Psoas muscle (tissue), 8 donors: Measurements from ENCODE around the gene RASGEF1C. TPM values are rescaled to one million over a fixed set of nuclear protein-coding genes. Genes with fewer than 3 reads are reported as not detected.

ENCODE experiments used
- ATAC-seq, 4 donors: fragments of 200-7000 bp; cut with Tn5 transposase; one replicate each; pipeline ENCODE4 v1.9.1; 2020; ENCODE audit warnings: moderate library complexity in 3 of 4, mild to moderate bottlenecking in 2 of 4
- DNase-seq, 2 donors: peaks; one replicate each; pipeline ENCODE4 v3.0.0-alpha.2; 2020
- H3K27ac ChIP-seq: fragments of 200-600 bp; one replicate; pipeline ENCODE4 v1.8.0; 2022
- H3K27me3 ChIP-seq, 3 donors: fragments of 200-600 bp in 1 of 3; one replicate each; pipeline versions ENCODE4 v1.6.1 to v1.8.0; 2013 to 2022; ENCODE audit warnings: low read length in 2 of 3, mild to moderate bottlenecking in 2 of 3, moderate library complexity in 1 of 3; ENCODE audit not compliant: insufficient read depth in 3 of 3
- H3K36me3 ChIP-seq, 2 donors: fragments of 200-600 bp in 1 of 2; one replicate each; pipeline versions ENCODE4 v1.6.1 to v1.8.0; 2013 to 2022; ENCODE audit warnings: low read depth in 1 of 2, mild to moderate bottlenecking in 1 of 2, moderate library complexity in 1 of 2; ENCODE audit not compliant: insufficient read depth in 1 of 2
- H3K4me1 ChIP-seq: fragments of 200-600 bp; one replicate; pipeline ENCODE4 v1.8.0; 2022
- H3K4me3 ChIP-seq: fragments of 200-600 bp; one replicate; pipeline ENCODE4 v1.8.0; 2022; ENCODE audit warnings: mild to moderate bottlenecking
- H3K9me3 ChIP-seq: fragments of 200-600 bp; one replicate; pipeline ENCODE4 v1.8.0; 2022
- WGBS, 3 donors: extraction: QIAGEN DNeasy Blood & Tissue Kit; methylation state at CpG; one replicate each; pipeline versions ENCODE4 v1.1.6 to v1.1.7; 2013; 5-methylcytosine and 5-hydroxymethylcytosine counted together
- intact Hi-C, 2 donors: fragments of 100-400 bp; cut with DNase I; formaldehyde crosslinking; loops; one replicate each; pipeline versions ENCODE4 v1.11.0 to v1.14.2; 2022
- long read RNA-seq, 2 donors: library from polyadenylated mRNA; unstranded; transcript quantifications; one replicate each; pipeline ENCODE4 v2.0.0, GENCODE V29; 2021
- polyA plus RNA-seq, 3 donors: library from polyadenylated mRNA; stranded (reverse); fragments of 200-250 nt; gene quantifications; one replicate each; pipeline ENCODE4 v1.2.3, GENCODE V29; 2013
- total RNA-seq, 4 donors: library from RNA; stranded (reverse); fragmentation: NEBNext Ultra II Directional in 2 of 4; extraction: Animal tissue kit (Norgen Biotek cat#: 25700) in 2 of 4; gene quantifications; one replicate each; pipeline versions ENCODE4 v1.2.1 to v1.2.4, GENCODE V29; 2021 to 2023
- TF ChIP-seq, protein P1 (sequence below): fragments of 200-600 bp; IDR thresholded peaks from one replicate; pipeline ENCODE4 v1.8.0; 2022; ENCODE audit warnings: antibody characterized with exemption
- donor health status: healthy with polysubstance abuse.
- donor health status: DM: no; HTN: no; CAD: no; lungs with moderate emphysema.
- donor health status: Bipolar disorder and iron deficiency.
- donor health status: healthy.
- donor health status: DM: yes; HTN: yes; CAD: no.
- donor health status: DM: no; HTN: no; CAD: no.
- donor health status: DM: no; HTN: no; CAD: no.
- donor health status: DM: yes; HTN: yes; CAD: no.

Gene RASGEF1C
- total RNA-seq (not detected), polyA plus RNA-seq (under 1 TPM; 0.03 to 0.05 (median 0.04) TPM)
- long read RNA-seq, donor 1, partial matches to known transcripts, result 0 of 1 reads
- long read RNA-seq, donor 1, other reads (novel, unspliced or antisense), result 0 of 1 reads
- long read RNA-seq, donor 2, result 0 reads

DNA sequence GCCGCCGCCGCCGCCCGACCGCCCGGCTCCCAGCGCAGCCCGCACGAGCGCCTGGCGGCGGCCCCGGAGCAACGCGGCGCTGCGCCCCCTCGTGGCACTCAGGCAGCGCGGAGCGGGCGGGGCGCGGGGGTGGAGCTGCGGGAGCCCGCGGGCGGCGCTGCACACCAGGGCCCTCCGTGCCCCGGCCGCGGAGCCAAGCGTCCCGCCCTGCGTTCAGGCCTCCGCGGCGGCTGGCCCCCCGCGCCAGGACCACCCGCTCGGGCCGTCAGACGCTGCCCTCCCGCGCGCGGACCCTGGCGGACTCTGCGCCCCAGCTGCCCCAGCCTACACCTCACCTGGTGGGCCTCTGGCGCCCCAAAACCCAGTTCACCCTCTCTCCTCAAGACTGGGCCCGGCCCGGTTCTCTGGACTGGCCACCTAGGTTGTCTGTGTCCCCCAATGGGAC is at the start of gene RASGEF1C:
Gene RASGEF1C, minus strand, starts transcription at position 75 of the 445 bp plus-strand sequence. CDS start 71,159 bp downstream, outside the sequence.
- H3K27ac ChIP-seq, result no peak within 1 kb of the TSS
- TF ChIP-seq, protein P1, sequence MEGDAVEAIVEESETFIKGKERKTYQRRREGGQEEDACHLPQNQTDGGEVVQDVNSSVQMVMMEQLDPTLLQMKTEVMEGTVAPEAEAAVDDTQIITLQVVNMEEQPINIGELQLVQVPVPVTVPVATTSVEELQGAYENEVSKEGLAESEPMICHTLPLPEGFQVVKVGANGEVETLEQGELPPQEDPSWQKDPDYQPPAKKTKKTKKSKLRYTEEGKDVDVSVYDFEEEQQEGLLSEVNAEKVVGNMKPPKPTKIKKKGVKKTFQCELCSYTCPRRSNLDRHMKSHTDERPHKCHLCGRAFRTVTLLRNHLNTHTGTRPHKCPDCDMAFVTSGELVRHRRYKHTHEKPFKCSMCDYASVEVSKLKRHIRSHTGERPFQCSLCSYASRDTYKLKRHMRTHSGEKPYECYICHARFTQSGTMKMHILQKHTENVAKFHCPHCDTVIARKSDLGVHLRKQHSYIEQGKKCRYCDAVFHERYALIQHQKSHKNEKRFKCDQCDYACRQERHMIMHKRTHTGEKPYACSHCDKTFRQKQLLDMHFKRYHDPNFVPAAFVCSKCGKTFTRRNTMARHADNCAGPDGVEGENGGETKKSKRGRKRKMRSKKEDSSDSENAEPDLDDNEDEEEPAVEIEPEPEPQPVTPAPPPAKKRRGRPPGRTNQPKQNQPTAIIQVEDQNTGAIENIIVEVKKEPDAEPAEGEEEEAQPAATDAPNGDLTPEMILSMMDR, result peak; percentile 40
- DNase-seq (peak; percentile 65 to 70), ATAC-seq (peak; percentile 81 to 91 (median 84))
- no peaks in the 10 kb centered on the region for H3K4me1 ChIP-seq
- no peaks in the 10 kb centered on the region for H3K9me3 ChIP-seq
- 3 to 8% (median 5%) methylated on average over 20 to 49 of the region's 55 CpGs for WGBS, 3 donors
- intact Hi-C loops, result loop anchor here in 1 of 2 donors (2.0 kb wide), 1 partner anchor 82 kb away; no protein-coding TSS in a partner anchor
- H3K27me3 ChIP-seq, result peaks cover 0 to 59% (median 7%) of the 10 kb centered on the region in 3 donors
- no peaks in the 10 kb centered on the region for H3K36me3 ChIP-seq
- peak within 1 kb of the TSS; percentile 59 for H3K4me3 ChIP-seq

DNA sequence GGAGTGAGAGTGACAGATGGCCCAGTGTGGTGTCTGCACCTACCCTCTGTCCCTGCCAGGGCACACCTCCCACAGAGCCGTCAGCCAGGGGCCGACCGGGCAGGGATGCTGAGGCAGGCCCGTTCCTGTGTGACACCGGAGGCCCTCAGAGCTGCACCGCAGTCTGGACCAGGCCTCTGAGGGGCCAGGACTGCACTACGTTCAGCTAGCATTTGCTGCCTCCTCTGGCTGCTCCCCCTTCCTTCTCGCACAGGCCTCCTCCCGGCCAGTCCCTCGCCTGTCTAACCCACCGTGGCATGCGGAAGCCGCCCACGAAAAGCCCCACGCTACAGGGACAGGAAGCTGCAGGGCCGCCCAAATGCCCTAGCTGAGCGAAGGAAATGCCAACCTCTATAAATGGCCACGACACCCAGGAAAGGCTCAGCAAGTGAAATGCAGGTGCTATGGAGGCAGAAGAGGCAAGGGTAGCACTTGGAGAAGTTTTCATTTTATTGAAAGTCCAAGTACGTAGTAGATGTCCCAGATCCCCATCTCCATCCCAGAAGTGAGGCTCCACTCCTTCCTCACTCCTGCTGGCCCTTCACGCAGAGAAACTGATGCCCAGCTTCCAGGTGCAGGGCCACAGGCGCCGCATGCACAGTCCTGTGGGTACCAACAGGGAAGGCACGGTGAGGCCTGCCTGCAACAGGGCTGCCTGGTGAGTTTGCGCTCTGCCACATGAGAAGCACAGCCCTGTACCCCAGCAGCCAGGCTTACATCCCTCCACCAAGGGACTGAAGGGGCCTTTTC is 44.2 kb upstream of the RASGEF1C start:
- DNase-seq (no peak), ATAC-seq (no peak)
- peaks cover 8 to 22% of the 10 kb centered on the region in 2 donors for H3K36me3 ChIP-seq
- H3K27me3 ChIP-seq, result no peaks in the 10 kb centered on the region
- H3K4me3 ChIP-seq, result no peak overlapping the region
- WGBS, 3 donors, result 95 to 98% (median 96%) methylated on average over 23 to 24 of the region's 24 CpGs
- TF ChIP-seq, protein P1, result no peak
- H3K4me1 ChIP-seq, result no peaks in the 10 kb centered on the region
- intact Hi-C loops, result no loop called here
- no peak overlapping the region for H3K27ac ChIP-seq
- peaks cover 72% of the 10 kb centered on the region for H3K9me3 ChIP-seq

DNA sequence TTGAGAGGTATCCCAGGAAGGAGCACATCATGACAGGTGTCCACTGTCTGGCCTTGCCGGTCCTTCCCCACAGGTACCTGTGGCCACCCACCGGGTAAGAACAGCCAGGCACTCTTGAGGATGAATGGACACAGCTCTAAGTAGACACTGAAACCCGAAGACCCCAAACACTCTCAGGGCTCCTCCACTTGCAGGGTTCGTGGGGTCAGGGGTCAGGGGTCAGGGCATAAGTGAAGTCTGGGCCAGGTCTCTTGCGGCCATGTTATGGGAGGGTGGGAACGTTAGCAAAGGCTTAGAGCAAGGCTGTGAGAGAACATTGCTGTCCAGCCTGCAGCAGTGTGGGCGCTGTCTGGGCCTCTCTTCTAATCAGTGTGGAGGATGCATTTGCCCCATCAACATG is 42.9 kb upstream of the RASGEF1C start:
- no peak for DNase-seq
- Histone ChIP-seq H3K4me1 (no peaks in the 10 kb centered on the region), H3K9me3 (peaks cover 67% of the 10 kb centered on the region), H3K4me3 (no peak overlapping the region), H3K36me3 (peaks cover 8 to 26% of the 10 kb centered on the region in 2 donors), H3K27me3 (no peaks in the 10 kb centered on the region), H3K27ac (no peak overlapping the region)
- intact Hi-C loops, result no loop called here
- no peak for ATAC-seq
- 94 to 99% (median 99%) methylated on average over 7 of the region's 7 CpGs for WGBS, 3 donors
- TF ChIP-seq, protein P1, result no peak

DNA sequence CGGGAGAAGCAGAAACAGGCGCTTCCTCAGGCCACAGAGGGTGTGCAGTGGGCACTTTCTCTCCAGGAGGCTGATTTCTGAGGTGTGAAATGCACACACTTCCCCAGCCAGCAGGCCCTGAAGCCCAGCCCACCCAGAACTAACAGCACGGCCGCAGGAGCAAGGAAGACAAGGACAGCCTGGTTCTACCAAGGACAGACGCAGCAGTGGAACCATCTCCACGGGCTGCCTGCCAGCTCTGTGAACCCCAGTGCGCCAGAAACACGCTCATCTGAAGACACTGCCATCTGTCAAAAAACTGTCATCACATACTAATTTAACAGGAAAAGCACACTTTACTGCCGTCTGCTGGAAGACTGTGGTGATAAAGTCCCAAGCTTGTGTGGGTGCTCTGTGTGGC is 42.1 kb upstream of the RASGEF1C start:
- no peaks in the 10 kb centered on the region for H3K4me1 ChIP-seq
- 79 to 87% (median 86%) methylated on average over 9 of the region's 9 CpGs for WGBS, 3 donors
- no peak overlapping the region for H3K4me3 ChIP-seq
- peaks cover 67% of the 10 kb centered on the region for H3K9me3 ChIP-seq
- H3K36me3 ChIP-seq, result peaks cover 5 to 29% of the 10 kb centered on the region in 2 donors
- intact Hi-C loops, result no loop called here
- no peak overlapping the region for H3K27ac ChIP-seq
- no peak for DNase-seq
- TF ChIP-seq, protein P1, result no peak
- H3K27me3 ChIP-seq, result no peaks in the 10 kb centered on the region
- no peak for ATAC-seq
